Measurements from ENCODE around the gene FOXN1. TPM values are rescaled to one million over a fixed set of nuclear protein-coding genes. Genes with fewer than 3 reads are reported as not detected.

The FOXN1 gene
- polyA plus RNA-seq, 3 donors: 0.47 to 0.69 (median 0.57) TPM

GRCh38 chr17:28547096-28547622, 41.0 kb downstream of the FOXN1 start:
- DNase-seq: no peak

- DNase-seq: peak; percentile 49
These were observed 41.7 kb downstream of the FOXN1 start for GRCh38 chr17:28547623-28548416.

- DNase-seq: no peak
These were observed 42.4 kb downstream of the FOXN1 start for GRCh38 chr17:28548417-28549130.

DNA sequence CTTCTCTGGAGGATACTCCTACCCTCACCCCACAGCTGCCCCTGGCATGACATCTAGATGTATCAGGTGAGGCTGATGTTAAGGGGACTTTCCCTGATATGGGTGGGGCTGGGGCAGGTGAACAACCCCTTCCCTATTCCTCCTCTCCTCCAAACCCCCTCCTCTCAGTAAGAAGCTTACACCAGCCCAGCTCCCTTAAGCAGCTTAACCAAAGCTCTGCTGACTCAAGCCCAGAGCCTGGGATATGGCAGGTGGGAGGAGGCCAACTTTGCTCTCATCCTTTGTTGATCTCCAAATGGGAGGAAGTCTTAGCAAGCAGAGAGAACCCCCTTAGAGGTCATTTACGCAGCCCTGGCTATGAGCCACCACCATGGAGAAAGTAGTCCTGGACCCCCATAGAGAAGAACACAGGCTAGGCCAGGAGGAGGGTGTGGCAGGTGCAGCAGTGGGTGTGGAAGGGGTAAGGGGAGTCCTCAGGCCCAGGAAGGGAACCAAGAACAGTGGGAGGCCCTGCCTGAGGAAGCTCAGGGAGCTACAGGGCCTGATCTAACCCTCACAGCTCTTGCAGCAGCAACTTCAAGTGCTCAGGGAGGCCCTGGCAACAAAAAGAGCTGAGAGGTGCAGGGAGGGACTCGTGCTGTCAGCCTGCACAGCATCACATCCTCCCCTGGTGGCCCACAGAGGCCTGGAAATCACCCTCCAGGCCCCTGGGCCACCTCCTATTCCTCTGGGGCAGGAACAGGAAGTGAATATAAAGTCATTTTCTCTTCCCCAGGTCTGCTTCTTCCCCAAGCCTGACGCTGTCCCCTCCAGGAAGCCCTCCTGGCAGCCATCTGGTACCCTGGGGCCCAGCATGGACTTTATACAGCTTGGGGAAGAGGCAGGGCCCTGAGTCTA, 43.3 kb downstream of the FOXN1 start:
- DNase-seq: no peak

- DNase-seq: no peak
These were observed 44.7 kb downstream of the FOXN1 start for GRCh38 chr17:28550858-28551257.

DNA sequence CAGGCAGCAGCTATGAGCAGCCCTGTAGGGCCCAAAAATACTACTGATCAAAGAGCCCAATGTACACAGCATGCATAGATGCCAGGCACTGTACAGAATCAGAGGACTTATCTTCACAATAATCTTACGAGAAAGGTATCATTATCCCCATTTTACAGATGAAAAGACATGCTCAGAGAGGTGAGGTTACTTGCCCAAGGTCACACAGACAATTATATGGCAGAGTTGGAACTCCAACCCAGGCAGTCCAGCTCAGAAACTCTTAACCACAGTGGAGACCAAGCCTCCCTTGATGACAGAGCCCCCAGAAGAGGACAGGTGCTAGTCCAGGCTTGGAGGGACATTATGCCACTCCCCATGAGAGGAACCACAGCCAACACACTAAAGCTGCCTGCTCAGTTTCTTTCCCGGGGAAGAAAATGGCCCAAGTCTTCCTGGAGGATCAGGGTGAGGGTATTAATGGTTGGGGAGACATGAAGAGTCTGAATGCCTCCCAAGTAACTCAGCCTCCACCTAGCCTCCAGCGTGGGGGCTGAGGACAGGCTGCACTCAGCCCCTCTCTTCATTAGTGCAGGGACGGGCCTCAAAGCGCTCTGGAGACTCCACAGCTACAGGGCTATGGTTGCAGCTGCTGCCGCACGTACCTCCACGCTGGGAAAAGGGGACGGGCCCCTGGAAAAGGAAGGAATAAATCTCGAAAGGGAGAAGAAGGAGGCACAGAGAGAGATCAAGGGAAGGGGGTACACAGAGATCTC, 45.5 kb downstream of the FOXN1 start:
- DNase-seq: peak; percentile 21

DNA sequence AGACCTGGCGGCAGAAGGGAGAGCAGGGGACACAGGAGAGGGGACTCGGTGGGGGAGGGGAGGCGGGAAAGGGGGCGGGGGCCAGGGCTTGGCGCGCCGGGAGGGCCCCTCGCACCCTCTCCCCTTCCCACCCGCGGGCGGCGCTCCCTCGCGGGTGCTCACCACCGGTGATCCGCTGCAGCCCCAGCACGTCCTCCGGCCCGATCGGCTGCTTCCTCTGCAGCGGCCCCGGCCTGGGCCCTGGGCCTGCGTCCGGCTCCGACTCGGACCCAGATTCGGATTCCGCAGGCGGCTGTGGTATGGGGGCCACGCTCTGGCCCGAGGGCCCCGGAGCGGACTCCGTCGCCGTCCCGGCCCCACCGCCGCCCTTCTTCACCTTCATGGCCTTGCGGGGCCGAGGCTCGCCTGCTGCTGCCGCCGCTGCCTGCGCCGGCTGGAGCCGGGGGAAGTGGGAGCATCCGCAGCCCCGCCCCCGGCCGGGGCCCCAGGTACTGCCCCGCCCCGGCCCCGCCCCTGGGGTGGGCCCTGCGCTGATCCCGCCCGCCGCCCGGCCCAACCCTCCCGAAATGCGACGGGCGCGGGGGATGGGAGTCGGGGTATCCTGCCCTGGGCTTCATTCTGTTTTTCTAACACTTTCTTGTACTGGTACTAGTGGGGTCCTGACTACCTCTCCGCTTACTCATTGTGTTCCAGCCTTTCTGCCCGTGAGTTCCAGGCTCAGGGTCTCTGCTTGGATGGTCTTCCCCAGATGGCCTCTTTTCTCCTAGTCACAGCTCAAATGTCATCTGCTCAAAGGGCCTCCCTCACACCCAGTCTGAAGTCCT, 46.2 kb downstream of the FOXN1 start, which contains the start of gene UNC119:
Gene UNC119 (minus strand): TSS at position 449 of the 824 bp plus-strand sequence. CDS start 67 bp downstream, at position 382.
- peak; percentile 86 for DNase-seq

DNA sequence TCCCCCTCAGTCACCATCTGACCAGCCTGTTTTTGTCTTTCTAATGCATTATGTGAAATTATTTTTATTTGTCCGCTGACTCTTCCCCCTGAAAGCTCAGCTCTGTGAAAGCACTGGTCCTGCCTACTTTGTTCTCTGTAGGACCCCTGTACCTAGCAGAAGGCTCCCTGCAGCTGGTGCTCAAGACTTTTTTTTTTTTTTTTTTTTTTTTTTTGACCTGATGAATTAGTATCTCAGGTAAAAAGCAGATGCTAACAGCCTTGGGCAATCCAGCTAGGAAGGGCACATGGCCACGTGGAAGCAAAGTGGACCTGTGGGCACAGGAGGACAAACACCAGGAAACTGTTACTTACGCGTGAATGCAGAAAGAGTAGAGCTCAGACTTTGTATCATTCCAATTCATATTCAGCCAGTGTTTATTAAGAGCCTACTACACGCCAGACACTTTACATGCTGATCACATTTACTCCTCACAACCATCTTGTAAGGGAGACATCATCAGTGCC, 46.9 kb downstream of the FOXN1 start:
- no peak for DNase-seq

DNA sequence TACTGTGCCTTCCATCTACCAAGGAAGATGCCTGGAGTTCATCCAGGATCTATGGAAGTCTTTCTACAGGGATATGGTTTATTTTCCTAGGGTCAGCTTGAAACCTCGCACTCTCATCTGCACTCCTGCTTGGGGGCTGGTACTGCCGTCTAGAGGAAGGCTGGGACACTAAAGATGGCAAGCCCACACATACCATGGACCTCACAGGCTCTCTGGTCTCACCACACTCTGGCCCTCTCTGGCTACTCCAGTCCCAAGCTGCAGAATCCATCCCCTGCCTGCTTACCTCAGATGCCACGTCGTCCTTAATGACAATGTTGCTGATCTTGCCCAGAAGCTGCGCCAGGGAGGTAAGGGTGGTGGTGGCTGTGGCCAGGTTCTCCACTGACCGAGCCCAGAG, 48.4 kb downstream of the FOXN1 start:
- no peak for DNase-seq

- DNase-seq: no peak
These were observed 48.9 kb downstream of the FOXN1 start for GRCh38 chr17:28555022-28555421.

DNA sequence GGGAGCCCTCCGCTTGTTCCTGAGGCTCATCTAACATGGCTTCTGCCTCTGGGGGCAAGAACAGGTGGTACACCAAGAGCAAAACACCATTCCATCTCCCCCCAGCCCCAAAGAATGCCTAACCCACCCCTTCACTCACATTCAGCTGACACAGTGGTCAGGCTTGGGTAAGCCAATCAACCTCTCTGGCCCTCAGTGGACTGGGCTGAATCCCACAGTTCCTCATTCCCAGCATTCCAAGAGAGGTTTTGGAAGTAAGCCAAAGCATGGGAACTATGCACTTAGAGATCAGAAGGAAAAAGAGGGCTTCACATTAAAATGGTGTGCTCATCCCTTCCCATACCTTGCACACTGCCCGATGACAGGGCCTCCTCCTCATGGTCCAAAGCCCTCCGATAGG, 57.3 kb downstream of the FOXN1 start:
- DNase-seq: peak; percentile 22

GRCh38 chr17:28567604-28568003, 61.5 kb downstream of the FOXN1 start:
- no peak for DNase-seq

- DNase-seq: no peak
These were observed 63.3 kb downstream of the FOXN1 start for GRCh38 chr17:28569446-28569845.

DNA sequence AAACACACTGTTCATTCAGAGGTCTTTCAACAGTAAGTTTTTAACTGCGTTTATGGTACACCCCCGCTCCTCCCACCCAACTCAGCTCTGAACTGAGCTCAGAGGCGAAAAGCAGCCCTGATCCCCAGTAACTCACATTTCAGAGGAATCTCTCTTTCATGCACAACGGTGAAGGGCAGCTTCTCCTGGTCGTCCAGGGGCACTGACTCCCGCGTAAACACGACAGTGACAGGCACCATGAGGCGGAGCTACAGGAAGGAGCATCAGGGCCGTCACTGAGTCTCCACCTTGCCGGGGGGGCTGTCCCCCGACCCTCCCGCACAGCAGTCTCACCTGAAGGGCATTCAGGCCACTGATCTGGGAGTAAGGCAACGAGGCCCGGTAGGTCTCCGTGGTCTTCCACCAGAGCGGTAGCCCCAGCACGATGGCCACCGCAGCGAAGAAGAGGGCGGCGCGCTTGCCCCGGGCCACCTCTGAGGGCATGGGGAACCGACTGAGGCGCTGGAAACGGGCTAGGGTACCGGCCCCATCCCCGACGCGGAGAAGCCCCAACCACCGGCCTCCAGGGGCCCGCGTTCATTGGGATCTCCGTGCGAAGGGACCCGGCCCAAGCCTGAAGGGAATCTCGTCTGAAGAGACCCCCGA, 64.7 kb downstream of the FOXN1 start:
- DNase-seq: peak; percentile 17

- DNase-seq: peak; percentile 90
These were observed 65.4 kb downstream of the FOXN1 start, which contains the start of gene PIGS for GRCh38 chr17:28571361-28572122. TSS of gene PIGS (minus strand) at chr17:28571524. CDS start at chr17:28571496, 28 bp downstream.

DNA sequence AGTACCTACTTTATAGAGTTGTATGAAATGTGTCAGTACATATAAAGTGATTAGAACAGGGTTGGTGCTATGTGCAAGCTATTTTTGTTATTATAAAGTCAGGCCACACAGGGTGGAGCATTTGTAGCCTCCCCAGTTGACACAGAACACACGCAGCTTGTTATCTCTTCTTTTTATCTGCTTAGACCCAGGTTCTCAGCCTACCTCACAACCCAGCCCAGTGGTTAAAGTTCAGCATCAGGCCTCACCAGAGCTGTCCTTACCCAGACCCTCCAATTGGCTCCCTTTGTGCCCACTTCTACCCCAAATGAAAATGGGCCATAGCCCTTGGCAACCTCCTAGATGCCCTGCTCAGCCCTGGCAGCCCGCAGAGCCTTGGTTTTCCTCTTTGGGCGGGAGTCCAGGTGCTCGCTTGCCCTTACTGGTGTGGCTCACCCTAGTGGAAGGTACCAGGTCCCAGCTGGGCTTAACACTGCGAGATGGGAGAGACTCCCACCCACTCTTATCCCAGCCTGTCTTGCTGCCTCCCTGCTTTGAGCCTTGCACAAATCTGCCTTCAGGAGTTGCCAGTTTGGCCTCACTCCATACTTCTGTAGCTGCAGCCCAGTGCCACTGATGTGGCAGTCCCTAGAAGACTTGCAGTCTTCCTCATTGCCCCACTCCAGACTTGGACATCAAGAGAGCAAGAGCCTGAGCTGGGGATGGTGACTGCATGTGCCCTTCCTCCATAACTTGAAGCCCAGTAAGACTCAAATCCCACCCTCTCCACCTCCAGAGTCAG, 66.3 kb downstream of the FOXN1 start:
- no peak for DNase-seq

DNA sequence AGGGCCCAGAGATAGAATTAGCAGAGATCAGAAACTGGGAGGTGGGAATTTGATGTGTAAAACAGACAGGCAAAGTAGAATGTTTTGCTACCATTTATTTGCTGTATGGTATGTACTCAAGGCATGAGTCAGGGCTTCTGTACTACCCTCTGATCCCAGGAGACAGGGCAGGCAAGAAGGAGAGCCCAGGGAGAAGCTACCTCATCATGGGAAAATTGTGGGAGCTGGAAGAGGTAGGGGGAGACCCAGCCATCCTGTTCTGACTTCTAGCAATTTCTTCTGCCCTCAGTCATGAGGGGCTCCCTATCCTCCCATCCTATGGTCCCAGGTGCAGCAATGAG, 66.9 kb downstream of the FOXN1 start:
- no peak for DNase-seq

DNA sequence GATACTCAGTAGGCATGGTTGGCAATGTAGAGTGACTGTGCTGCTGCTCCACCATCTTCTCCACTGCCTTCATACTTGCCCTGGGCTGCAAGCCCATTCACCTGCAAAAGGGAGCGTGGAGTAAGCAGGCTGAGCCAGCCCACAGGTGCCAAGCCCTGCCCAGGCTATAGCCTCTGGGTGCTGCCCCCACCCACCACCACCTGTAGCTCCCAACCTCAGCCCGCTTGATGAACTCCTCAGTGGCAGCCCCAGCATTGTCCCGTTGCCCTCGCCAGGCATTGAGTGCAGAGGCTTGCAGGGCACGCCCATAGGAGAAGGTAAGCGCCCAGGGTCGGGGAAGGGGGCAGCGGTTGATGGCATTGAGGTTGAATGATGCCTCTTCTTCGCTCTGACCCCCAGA, 67.4 kb downstream of the FOXN1 start:
- no peak for DNase-seq

All from renal pelvis (tissue), 4 donors.